HG02870 (cell line): Measurements from ENCODE around the gene FAM209B.
"Not testable (repeated sequence)": the region's sequence is repeated elsewhere in the genome, so short reads cannot be mapped to it uniquely, and the experiment has no call there.

Source experiments
- ATAC-seq: cut with Tn5 transposase; IDR thresholded peaks from one replicate; pipeline ENCODE4 v1.9.1; 2021; ENCODE audit warnings: mild to moderate bottlenecking, moderate library complexity; ENCODE audit not compliant: unreplicated experiment

Gene FAM209B

GRCh38 chr20:56537997-56538396 is 5.0 kb downstream of the FAM209B start:
- ATAC-seq, result no peak

GRCh38 chr20:56540415-56540814 is 7.4 kb downstream of the FAM209B start:
- no peak for ATAC-seq

- ATAC-seq, result no peak
Observed at GRCh38 chr20:56542489-56543030, 9.5 kb downstream of the FAM209B start.

- no peak for ATAC-seq
Observed at GRCh38 chr20:56551571-56551970, 18.5 kb downstream of the FAM209B start.

- ATAC-seq, result no peak
Observed at GRCh38 chr20:56552911-56553629, 20.0 kb downstream of the FAM209B start.

- ATAC-seq, result peak; percentile 73
Observed at GRCh38 chr20:56554869-56555268, 21.8 kb downstream of the FAM209B start.

- no peak for ATAC-seq
Observed at GRCh38 chr20:56558968-56559367, 25.9 kb downstream of the FAM209B start.

GRCh38 chr20:56564526-56564925 is 31.5 kb downstream of the FAM209B start:
- not testable (repeated sequence) for ATAC-seq

- ATAC-seq, result no peak
Observed at GRCh38 chr20:56565511-56565910, 32.5 kb downstream of the FAM209B start.

- no peak for ATAC-seq
Observed at GRCh38 chr20:56566621-56567020, 33.6 kb downstream of the FAM209B start.

- no peak for ATAC-seq
Observed at GRCh38 chr20:56570832-56571231, 37.8 kb downstream of the FAM209B start.

- no peak for ATAC-seq
Observed at GRCh38 chr20:56572172-56572571, 39.1 kb downstream of the FAM209B start.

- ATAC-seq, result no peak
Observed at GRCh38 chr20:56573986-56574385, 40.9 kb downstream of the FAM209B start.

GRCh38 chr20:56574531-56575142 is 41.6 kb downstream of the FAM209B start:
- ATAC-seq, result no peak

GRCh38 chr20:56575157-56575556 is 42.1 kb downstream of the FAM209B start:
- ATAC-seq, result no peak

GRCh38 chr20:56575961-56576360 is 42.9 kb downstream of the FAM209B start:
- ATAC-seq, result no peak

- no peak for ATAC-seq
Observed at GRCh38 chr20:56579301-56579710, 46.3 kb downstream of the FAM209B start.

- no peak for ATAC-seq
Observed at GRCh38 chr20:56580226-56580625, 47.2 kb downstream of the FAM209B start.

GRCh38 chr20:56581701-56582100 is 48.7 kb downstream of the FAM209B start:
- no peak for ATAC-seq

GRCh38 chr20:56582542-56582941 is 49.5 kb downstream of the FAM209B start:
- ATAC-seq, result no peak

GRCh38 chr20:56584916-56585315 is 51.9 kb downstream of the FAM209B start:
- ATAC-seq, result no peak
